NCI-H146 treated with DMSO at 0.1 percent for 48 hours (cell line): Measurements from ENCODE around the gene LRIF1.
A peak's percentile ranks its signal among the peaks of the same experiment; 100 is the strongest.
"Not testable (repeated sequence)": the region's sequence is repeated elsewhere in the genome, so short reads cannot be mapped to it uniquely, and the experiment has no call there.

Experiments
- DNase-seq: peaks from one replicate; lab custom pipeline; 2025; ENCODE audit not compliant: unreplicated experiment; lab: John Stamatoyannopoulos, UW

The LRIF1 gene

DNA sequence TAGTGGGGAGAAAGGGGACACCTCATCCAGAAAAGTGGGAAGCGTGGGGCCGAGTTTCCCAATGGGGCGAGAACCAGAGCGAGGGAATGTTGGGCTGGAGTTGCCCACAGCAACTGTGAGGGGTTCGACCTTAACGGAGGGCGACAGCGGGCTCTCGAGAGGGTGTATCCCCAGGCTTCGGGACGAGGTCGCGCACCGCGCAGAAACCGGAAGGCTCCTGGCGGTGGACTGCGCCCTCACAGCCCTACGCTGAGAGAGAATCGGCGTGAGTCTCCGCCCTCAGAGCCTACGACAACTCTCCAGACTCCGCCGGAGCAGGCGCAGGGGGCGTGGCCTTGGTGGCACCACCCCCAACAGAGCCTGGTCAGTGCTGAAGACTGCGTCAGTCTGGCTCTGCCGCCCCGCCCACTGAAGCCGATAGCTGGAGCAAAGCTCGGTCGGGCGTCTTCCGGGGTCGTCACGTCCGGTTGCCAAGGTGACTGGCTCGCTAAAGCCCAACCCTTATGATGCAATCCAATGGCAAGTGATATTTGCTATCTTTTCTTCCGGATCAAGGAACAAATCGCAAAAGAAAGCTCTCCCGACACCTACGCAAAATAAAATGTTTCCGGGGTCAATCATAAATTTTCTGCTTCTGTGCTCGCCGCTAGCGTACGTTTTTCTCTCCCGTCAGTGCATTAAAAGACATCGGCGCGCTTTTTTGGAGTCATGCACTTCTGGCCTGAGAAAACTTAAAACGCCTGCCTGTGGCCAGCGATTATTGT lies at the start of gene LRIF1:
Gene LRIF1, minus strand, starts transcription at position 232 of the 764 bp plus-strand sequence. CDS start 234 bp downstream, outside the sequence.
- DNase-seq: peak; percentile 69

GRCh38 chr1:111008031-111008430 lies 44.3 kb upstream of the LRIF1 start:
- DNase-seq: no peak

DNA sequence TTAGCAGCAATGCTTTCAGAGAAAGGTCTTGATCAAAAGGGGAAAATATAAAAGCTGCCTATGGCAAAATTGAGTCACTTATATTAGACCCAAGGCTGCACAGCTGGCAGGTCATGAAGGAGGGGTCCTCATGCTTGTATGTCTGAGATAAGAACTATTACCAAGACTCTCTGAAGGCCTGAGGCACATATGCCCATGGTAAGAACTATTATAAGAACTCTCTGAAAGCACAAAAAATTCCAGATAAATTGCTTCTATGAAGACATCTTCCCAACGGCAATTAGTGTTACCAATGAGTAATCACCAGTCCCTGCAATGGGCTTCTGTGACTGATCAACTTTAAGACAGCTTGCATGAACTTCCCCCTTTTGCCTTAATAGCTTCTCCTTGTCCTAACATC lies 42.8 kb upstream of the LRIF1 start:
- DNase-seq: no peak

DNA sequence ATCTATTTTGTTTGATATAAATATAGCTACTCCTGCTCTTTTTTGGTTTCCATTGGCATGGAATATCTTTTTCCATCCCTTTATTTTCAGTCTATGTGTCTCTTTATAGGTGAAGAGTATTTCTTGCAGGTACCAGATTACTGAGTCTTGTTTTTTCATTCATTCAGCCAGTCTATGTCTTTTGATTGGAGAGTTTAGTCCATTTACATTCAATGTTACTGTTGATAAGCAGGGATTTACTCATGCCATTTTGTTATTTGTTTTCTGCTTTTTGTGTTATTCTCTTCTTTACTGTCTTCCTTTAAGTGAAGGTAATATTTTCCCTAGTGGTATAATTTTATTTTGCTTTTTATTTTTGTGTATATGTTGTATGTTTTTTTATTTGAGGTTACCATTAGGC lies 35.9 kb upstream of the LRIF1 start:
- not testable (repeated sequence) for DNase-seq

- not testable (repeated sequence) for DNase-seq
These were observed 28.6 kb upstream of the LRIF1 start for GRCh38 chr1:110992329-110992728.

DNA sequence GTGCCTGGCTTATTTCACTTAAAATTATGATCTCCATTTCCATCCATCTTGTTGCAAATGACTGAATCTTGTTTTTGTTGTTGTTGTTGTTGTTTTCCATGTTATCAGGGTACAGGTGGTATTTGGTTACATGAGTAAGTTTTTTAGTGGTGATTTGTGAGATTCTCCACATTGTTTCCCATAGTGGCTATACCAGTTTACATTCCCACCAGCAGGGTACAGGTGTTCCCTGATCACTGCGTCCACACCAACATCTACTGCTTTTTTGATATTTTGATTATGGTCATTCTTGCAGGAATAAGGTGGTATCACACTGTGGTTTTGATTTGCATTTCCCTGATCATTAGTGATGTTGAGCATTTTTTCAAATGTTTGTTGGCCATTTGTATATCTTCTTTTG lies 27.6 kb upstream of the LRIF1 start:
- DNase-seq: not testable (repeated sequence)

DNA sequence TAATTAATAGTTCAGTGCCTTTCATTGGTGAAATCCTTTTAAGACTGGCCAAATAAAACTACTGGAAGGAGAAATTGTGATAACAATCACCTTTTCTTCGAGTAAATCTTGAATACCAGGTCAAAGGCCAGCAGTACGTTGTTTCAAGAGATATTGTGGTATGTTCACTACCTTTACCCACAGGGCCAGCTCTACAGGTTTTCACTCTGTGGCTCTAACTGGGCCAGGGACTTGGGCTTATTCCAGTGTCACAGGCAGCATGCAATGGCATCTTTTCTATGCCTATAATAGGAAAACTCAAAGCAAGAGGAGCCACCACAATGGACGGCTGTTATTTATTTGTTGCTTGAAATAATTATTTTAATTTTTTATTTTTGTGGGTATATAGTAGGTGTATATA lies 26.8 kb upstream of the LRIF1 start:
- DNase-seq: no peak

GRCh38 chr1:110986407-110986891 lies 22.7 kb upstream of the LRIF1 start:
- no peak for DNase-seq

GRCh38 chr1:110982320-110982719 lies 18.6 kb upstream of the LRIF1 start:
- no peak for DNase-seq

- no peak for DNase-seq
These were observed 15.4 kb upstream of the LRIF1 start for GRCh38 chr1:110979154-110979553.

- no peak for DNase-seq
These were observed 12.4 kb upstream of the LRIF1 start for GRCh38 chr1:110976089-110976488.

GRCh38 chr1:110975265-110975664 lies 11.5 kb upstream of the LRIF1 start:
- DNase-seq: no peak

DNA sequence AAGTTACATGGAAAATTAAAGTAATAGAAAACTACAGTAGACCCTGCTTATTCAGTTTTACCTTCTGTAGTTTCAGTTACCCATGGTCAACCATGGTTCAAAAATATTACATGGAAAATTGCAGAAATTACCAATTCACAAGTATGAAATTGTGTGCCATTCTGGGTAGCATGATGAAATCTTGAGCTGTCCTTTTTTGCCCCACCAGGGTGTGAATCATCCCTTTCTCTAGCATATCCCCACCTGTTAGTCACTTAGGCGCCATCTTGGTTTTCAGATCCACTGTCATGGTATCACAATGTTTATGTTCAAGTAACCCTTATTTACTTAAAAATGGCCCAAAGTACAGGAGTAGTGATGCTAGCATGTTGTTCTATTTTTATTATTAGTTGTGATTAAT lies 3.5 kb upstream of the LRIF1 start:
- no peak for DNase-seq

GRCh38 chr1:110964455-110964903 lies 757 bp upstream of the LRIF1 start:
- DNase-seq: no peak

GRCh38 chr1:110962892-110963690 lies 631 bp downstream of the LRIF1 start:
- peak; percentile 6 for DNase-seq

DNA sequence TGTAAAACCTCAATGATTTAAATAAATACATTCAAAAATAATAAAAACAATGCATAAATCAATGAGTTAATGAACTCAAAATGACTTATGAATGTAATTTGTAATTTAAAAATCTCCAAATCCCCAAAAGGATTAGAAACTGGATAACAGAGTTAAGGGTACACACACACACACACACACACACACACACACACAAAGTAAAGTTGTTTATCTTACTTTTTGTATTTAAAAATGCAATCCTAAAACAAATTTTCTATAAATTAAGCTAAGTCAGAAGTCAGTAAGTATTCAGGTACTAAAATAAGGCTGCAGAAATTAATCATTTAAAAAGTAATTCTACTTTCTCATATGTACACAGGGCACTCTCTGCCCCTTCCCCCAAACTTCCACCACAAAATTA lies 1.8 kb downstream of the LRIF1 start:
- DNase-seq: no peak

DNA sequence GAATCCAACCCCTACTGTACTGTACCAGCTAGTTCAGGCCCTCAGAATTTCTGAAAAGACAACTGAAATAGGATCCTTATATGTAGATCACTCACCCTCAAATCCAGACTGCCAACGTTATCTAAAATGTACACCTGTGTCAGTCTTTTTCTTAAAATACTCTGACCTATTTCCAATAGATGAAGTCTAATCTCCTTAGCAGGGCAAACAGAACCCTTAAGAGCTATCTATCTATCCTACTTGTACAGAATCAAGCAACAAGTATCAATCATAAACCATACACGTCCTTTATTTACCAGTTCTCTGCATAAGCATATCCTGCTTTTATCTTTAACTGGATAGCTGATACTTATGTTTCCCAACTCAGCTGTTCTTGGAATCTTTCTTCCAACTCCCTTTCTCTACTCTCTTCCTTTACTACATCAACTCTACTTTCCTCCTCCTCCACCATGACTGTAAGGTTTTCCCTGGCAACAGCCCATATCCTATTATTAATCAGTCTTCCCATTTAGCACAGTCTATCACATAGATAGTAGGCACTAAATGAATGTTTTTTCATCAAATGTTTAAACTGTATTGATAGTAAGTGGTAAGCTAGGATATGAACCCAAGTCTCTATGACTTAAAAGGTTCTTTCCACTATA lies 2.8 kb downstream of the LRIF1 start:
- DNase-seq: no peak

DNA sequence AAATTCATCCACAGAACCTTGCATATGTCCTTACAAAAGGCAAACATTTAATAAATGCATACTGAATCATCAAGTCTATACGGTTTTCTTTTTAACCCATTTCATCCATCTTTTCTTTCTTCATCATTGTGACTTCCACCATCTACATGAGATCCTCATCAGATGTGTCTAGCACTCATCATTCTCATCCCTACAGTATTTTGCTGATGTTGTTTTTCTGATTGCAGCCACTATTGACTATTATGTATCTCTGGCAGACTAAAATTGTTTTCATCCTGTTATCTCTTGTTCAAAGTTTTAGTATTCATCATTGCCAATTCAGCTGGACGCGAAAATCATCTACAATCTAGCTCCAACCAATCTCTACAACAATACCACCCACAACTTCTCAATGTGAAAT lies 5.9 kb downstream of the LRIF1 start:
- no peak for DNase-seq

- DNase-seq: no peak
These were observed 7.1 kb downstream of the LRIF1 start for GRCh38 chr1:110956586-110956985.

DNA sequence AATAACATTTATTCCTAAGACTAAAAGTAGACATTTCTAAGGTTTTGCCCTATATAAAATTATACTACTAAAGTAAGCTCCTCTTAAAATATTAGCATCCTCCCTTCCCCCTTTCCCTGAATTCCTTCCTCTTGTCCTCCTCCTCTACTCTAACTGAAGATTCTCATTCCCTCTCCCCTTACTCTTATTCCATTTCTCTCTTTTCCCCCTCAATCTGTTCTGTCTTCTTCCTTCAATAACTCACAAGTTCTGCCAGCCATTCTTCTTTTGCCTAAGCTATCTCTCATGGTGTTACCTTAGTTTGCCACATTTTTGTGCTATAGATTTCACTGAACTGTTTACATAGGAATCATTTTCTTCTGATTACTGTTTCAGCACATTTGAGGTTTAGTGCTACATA lies 10.7 kb downstream of the LRIF1 start:
- no peak for DNase-seq

GRCh38 chr1:110952031-110952430 lies 11.7 kb downstream of the LRIF1 start:
- DNase-seq: no peak

GRCh38 chr1:110951161-110951560 lies 12.6 kb downstream of the LRIF1 start:
- no peak for DNase-seq
